KOPT-K1 (cell line): ENCODE results near the gene MMP24.
"Not testable (repeated sequence)": the region's sequence is repeated elsewhere in the genome, so short reads cannot be mapped to it uniquely, and the experiment has no call there.

Experiments
- H3K27ac ChIP-seq: fragments of 200-600 bp; sonication (generic); 2 replicates; pipeline ENCODE4 v1.5.1; 2016; ENCODE audit warnings: antibody characterized with exemption, mild to moderate bottlenecking, low read depth, low read length; ENCODE audit not compliant: poor library complexity, severe bottlenecking
- H3K36me3 ChIP-seq: fragments of 200-600 bp; sonication (generic); 2 replicates; pipeline ENCODE4 v1.5.1; 2017; ENCODE audit warnings: antibody characterized with exemption, mild to moderate bottlenecking, low read length, moderate library complexity; ENCODE audit not compliant: insufficient read depth
- H3K9me3 ChIP-seq: fragments of 200-600 bp; sonication (generic); 2 replicates; pipeline ENCODE4 v1.5.1; 2017; ENCODE audit warnings: antibody characterized with exemption, low read length, mild to moderate bottlenecking; ENCODE audit not compliant: insufficient read depth, poor library complexity, severe bottlenecking

The MMP24 gene

DNA sequence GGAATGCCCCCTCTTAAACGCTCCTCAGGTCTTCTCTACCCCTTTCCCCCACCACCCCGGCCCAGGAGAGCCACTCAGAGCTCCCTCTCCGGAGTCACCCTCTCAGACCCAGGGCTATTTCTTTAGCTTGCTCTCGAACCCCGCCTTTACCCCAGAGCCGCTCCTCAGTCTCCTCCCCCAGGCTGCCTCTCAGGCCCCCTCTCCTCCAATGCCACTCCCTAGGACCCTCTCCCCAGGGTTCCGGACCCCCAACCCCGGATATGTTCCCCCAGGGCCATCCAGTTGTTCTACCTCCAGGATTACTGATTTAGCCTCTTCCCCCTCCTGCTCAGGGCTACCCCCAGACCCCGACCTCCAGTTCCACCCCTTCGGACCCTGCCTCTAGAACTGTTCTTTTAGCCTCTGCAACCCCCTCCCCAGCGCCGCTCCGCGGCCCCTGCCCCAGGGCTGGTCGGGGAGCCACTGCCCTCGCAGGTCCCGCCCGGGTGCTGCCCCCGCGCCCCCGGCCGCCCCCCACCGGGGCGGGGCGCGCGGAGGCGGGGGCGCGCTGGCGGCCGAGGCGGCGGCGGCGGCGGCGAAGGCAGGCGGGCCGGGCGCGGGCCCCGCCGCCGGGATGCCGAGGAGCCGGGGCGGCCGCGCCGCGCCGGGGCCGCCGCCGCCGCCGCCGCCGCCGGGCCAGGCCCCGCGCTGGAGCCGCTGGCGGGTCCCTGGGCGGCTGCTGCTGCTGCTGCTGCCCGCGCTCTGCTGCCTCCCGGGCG, at the start of gene MMP24:
Gene MMP24 (plus strand): TSS at position 565 of the 758 bp plus-strand sequence. CDS start 49 bp downstream, at position 614.
- H3K27ac ChIP-seq = no peak within 1 kb of the TSS
- H3K9me3 ChIP-seq = no peaks in the 10 kb centered on the region
- no peaks in the 10 kb centered on the region for H3K36me3 ChIP-seq

DNA sequence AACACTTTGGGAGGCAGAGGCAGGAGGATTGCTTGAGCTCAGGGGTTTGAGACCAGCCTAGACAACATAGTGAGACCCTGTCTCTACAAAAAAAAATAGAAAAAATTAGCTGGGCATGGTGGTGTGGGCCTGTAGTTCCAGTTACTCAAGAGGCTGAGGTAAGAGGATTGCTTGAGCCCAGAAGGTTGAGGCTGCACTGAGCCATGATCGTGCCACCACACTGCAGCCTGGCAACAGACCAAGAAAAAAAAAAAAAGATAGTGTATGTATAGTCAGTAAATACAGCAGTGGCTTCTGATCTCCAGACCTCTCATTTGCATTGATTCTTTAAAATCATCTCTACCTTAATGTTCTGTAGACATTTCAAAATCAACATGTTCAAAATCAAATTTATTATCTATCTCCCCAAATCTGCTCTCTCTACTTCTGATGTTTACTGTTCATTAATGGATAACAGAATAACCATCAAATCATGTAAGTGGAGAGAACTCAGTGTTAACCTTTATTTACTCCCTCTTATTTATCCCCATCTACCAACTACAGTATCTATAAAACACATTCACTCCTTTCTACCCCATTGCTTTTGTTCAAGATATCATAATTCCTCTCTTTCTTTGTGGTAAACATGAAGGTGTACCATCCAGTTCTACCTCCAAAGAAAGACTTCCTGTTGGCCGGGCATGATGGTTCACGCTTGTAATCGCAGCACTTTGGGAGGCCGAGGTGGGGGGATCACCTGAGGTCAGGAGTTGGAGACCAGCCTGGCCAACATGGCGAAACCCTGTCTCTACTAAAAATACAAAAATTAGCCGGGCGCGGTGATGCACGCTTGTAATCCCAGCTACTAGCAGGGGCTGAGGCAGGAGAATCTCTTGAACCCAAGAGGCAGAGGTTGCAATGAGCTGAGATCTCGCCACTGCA, 46.9 kb upstream of the MMP24 start:
- Histone ChIP-seq H3K36me3 (no peaks in the 10 kb centered on the region), H3K27ac (no peak overlapping the region), H3K9me3 (no peaks in the 10 kb centered on the region)

DNA sequence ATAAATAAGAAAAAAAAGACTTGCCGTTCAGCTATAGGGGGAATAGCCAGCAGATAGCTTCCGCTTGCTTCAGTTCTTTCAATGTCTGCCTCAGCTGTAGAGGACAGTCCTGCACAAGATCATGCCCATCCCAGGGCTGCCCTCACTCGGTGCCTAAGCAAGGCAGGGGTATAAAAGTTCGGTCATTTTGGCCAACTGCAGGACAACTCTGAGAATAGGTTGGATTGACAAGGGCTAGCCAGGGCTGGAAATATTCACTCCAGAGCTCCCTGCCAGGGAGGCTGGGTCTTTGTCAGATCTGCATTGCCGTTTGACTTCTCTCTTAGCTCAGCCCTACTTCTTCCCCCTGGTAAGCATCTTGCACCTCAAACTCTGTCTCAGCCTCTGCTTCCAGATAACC, 46.2 kb upstream of the MMP24 start:
- no peak overlapping the region for H3K27ac ChIP-seq
- H3K36me3 ChIP-seq = no peaks in the 10 kb centered on the region

DNA sequence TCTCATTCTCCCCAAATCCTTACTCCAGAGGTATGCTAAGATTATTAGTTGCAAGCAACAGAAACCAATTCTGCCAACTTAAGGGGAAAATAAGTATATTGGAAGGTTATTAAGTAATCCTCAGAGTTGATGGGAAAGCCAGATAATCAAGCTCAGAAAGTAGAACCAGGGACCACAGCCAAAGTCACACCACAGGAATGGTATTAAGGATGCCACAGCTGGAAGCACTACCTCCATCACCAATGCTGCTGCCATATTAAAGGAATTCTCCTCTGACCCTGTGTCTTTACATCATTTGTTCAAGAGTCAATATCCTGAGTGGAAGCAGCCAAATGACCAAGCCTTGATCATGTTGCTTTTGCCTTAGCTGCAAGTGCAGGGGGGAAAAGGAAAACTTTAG, 44.8 kb upstream of the MMP24 start:
- Histone ChIP-seq H3K36me3 (no peaks in the 10 kb centered on the region), H3K27ac (no peak overlapping the region), H3K9me3 (no peaks in the 10 kb centered on the region)

More for the DNA sequence above, 46.2 kb upstream of the MMP24 start:
- no peaks in the 10 kb centered on the region for H3K9me3 ChIP-seq

DNA sequence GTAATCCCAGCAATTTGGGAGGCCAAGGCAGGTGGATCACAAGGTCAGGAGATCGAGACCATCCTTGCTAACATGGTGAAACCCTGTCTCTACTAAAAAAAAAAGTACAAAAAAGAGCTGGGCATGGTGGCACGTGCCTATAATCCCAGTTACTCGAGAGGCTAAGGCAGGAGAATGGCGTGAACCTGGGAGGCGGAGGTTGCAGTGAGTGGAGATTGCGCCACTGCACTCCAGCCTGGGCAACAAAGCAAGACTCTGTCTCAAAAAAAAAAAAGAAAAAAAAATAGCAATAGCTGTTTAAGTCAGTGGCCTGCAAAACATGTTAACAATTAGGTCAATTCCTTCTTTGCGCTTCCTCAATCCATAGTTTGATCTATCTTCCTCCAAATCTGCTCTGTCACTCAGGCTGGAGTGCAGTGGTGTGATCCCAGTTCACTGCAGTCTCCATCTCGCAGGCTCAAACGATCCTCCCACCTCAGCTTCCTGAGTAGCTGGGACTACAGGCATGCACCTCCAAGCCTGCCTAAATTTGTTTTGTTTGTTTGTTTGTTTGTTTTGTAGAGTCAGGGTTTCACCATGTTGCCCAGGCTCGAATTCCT, 39.7 kb upstream of the MMP24 start:
- H3K27ac ChIP-seq, H3K36me3 ChIP-seq, H3K9me3 ChIP-seq: not testable (repeated sequence)

DNA sequence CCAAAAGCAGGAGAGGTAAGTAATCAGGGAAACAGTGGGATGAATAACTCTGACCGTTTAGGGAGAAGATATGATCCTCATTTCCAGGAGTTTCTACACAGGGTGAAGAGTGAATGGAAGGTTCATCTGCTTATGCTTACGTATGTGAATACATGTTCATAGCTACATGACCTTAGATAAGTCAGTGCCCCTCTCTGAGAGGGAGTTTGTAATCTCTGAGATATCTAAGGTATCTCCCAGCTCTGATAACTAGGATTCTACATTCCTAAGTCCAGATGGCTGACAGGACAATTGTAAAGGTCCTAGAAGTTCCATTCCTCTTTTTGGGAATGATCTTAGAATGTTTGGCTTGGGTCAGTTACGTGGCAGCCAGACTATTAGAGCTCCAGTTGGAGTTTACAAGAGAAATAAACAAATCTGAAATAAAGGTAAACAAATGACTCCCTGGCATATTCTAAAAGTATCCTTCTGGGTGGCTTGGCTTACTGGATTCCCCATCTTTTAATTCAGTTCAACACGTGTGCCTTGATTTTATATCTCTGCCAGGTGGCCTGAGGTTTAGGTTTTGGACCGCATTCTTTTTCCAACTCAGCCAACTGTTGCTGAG, 38.8 kb upstream of the MMP24 start:
- Histone ChIP-seq H3K27ac (no peak overlapping the region), H3K9me3 (no peaks in the 10 kb centered on the region), H3K36me3 (no peaks in the 10 kb centered on the region)

DNA sequence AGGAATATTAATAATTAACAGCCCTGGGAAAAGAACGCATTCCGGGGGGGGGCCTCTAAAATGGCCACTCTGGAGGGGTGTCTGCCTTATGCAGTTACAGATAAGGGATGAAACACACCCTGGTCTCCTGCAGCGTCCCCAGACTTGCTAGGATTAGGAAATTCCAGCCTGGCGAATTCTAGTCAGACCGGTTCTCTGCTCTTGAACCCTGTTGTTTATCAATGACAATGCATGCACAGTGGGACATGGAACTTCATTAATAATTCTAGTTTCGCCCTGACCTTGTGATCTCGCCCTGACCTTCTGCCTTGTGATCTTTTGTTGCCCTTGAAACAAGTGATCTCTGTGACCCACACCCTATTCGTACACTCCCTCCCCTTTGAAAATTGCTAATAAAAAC, 37.3 kb upstream of the MMP24 start:
- not testable (repeated sequence) for H3K36me3 ChIP-seq, H3K9me3 ChIP-seq, H3K27ac ChIP-seq

DNA sequence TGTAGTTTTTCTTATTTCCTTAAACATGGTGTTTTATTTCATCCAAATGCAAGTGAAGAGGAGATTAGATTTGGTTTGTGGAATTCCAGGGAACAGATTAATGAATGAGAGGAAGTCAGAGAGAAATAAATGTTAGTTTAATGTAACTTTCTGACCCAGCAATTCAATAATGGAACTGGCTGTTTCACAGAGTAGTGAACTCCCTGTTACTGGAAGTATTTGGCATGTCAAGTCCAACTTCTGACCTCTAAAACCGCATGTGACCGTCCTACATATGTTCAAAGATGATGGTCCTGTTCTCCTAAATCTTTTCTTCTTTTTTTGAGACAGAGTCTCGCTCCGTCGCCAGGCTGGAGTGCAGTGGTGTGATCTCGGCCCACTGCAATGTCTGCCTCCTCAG, 35.9 kb upstream of the MMP24 start:
- H3K27ac ChIP-seq = no peak overlapping the region
- no peaks in the 10 kb centered on the region for H3K36me3 ChIP-seq
- no peaks in the 10 kb centered on the region for H3K9me3 ChIP-seq

DNA sequence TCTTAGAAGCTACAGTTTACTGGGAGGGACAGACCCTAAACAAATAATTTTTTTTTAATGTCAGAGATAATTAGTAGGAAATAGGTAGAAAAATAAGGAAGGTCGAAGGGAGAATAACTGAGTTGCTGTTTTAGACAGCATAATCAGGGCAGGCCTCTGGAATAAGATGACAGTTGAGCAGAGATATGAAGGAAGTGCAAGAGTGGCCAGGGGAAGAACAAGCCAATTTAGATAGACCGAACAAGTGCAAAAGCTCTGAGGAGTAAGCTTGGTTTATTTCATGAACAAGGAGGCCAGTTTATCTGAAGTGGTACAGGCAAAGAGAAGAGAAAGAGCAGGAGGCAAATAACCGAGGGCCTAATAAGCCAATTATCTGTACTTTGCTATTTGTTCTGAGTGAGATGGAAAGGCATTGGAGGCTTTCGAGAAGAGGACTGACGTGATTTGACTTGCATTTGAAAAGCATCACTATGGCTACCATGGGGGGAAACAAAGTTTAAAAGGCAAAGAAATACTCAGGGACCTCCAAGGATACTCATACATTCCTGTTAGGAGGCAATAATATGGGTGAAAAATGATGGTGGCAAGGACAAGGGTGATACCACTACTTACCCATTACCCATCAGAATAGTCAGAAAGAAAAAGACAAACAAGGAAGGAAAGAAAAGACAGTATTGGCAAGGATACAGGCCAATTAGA, 34.9 kb upstream of the MMP24 start:
- H3K27ac ChIP-seq = no peak overlapping the region
- no peaks in the 10 kb centered on the region for H3K36me3 ChIP-seq
- peaks cover 7% of the 10 kb centered on the region for H3K9me3 ChIP-seq

DNA sequence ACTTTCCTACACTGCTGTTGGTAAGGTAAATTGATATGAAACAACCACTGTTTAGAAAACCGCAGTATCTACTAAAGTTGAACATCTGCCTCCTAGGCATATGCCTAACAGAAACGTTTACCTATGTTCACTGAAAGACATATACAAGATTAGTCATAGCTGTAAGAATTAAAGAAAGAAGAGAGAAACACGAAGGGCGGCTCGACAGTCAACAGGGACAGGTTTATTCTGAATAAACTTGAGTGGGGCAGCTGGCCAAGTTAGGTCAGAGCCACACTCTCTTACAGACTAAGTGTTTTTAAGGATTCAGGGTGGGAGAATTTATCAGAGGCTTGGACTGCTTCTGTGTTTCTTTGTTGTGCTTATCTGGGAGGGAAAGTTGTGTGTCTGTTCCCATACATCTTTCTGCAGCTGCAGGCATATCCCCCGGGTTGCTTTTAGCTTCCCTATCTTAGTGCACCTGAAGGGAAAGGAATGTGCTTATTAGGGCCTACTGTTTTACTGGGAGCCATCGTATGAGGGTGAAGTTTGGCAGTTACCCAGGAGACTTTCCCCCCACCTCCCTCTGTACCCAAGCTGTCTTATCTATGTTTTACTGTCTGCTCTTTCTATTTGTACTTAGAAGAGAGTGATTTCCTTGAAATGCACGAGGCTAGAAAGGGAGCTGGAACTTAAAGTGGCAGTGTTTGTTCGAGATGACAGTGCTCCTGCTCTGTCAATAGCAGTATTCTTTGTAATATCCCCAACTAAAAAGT, 34.2 kb upstream of the MMP24 start:
- Histone ChIP-seq H3K9me3 (peaks cover 13% of the 10 kb centered on the region), H3K27ac (no peak overlapping the region), H3K36me3 (no peaks in the 10 kb centered on the region)

DNA sequence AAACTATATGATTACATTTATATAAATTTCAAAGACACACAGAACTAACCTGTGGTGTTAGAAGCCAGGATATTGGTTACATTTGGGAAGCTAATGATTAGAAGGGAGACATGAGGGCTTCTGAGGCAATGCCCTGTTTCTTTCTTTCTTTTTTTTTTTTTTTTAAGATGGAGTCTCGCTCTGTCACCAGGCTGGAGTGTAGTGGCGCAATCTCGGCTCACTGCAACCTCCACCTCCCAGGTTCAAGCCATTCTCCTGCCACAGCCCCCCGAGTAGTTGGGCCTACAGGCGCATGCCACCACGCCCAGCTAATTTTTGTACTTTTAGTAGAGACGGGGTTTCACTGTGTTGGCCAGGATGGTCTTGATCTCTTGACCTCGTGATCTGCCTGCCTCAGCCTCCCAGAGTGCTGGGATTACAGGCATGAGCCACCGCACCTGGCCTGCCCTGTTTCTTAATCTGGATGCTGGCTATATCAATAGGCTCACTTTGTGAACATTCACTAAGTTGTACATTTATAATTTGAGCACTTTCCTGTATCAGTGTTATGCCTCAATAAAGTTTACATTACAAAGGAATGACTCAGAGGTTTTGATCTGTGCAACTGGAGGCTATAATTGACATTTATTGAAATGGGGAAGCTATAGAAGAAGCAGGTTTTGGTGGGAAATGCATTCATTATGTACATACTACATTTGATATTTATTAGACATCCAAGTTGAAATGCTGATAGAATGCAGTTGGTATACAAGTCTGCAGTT, 33.3 kb upstream of the MMP24 start:
- not testable (repeated sequence) for H3K36me3 ChIP-seq, H3K27ac ChIP-seq
- peaks cover 14% of the 10 kb centered on the region for H3K9me3 ChIP-seq

DNA sequence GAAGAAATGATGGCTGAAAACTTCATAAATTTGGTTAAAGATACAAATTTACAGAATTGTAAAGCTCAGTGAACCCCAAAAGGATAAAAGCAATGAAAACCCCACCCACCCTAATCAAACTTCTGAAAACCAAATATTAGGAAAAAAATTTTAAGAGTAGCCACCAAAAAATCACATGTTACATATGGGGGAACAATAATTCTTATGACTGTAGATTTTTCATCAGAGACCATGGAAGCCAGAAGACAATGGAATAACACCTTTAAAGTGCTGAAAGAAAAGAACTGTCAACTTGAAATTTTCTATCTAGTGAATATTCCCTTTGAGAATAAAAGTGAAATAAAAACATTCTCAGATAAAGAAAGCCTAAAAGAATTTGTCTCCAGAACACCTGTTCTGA, 30.2 kb upstream of the MMP24 start:
- peaks cover 27% of the 10 kb centered on the region for H3K9me3 ChIP-seq
- H3K27ac ChIP-seq = no peak overlapping the region
- no peaks in the 10 kb centered on the region for H3K36me3 ChIP-seq

DNA sequence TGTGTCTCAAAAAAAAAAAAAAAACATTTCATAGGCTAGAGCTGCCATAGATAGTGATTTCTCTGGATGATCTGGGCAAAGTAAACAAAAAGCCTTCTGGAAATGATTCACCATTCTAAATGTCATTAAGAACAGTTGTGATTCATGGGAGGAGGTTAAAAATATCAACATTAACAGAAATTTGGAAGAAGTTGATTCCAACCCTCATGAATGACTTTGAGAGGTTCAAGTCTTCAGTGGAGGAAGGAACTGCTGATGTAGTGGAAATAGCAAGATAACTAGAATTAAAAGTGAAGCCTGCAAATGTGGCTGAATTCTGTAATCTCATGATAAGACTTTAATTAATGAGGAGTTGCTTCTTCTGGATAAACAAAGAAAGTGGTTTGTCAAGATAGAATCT, 26.8 kb upstream of the MMP24 start:
- no peak overlapping the region for H3K27ac ChIP-seq
- H3K9me3 ChIP-seq = peaks cover 27% of the 10 kb centered on the region
- no peaks in the 10 kb centered on the region for H3K36me3 ChIP-seq
